MM.1S (cell line): ENCODE data around the gene RASGEF1B.

ENCODE experiments used
- DNase-seq: peaks from one replicate; pipeline ENCODE4 v3.0.0-alpha.2; 2015
- H2AFZ ChIP-seq: fragments of 300-600 bp; sonication (generic); 2 replicates; pipeline ENCODE4 v1.6.0; 2016; ENCODE audit warnings: antibody characterized with exemption, low read length
- H3F3A ChIP-seq: fragments of 300-600 bp; sonication (generic); 2 replicates; pipeline ENCODE4 v1.6.1; 2016; ENCODE audit warnings: mild to moderate bottlenecking, antibody characterized with exemption, low read length, moderate library complexity, mixed read lengths; ENCODE audit not compliant: insufficient read depth
- H3K27ac ChIP-seq: fragments of 300-600 bp; sonication (generic); 2 replicates; pipeline ENCODE4 v1.5.1; 2016; ENCODE audit warnings: mild to moderate bottlenecking, low read length
- H3K27me3 ChIP-seq: fragments of 300-600 bp; sonication (generic); replicated peaks from 2 replicates; pipeline ENCODE4 v1.6.0; 2016; ENCODE audit warnings: low read length; ENCODE audit not compliant: insufficient read depth
- H3K36me3 ChIP-seq: fragments of 300-600 bp; sonication (generic); replicated peaks from 2 replicates; pipeline ENCODE4 v1.6.1; 2016; ENCODE audit warnings: mild to moderate bottlenecking, low read length, mixed read lengths; ENCODE audit not compliant: insufficient read depth
- H3K4me1 ChIP-seq: fragments of 300-600 bp; sonication (generic); 2 replicates; pipeline ENCODE4 v1.6.1; 2016; ENCODE audit warnings: low read length, mixed read lengths
- H3K4me2 ChIP-seq: fragments of 300-600 bp; sonication (generic); 2 replicates; pipeline ENCODE4 v1.6.0; 2016; ENCODE audit warnings: low read depth, low read length
- H3K4me3 ChIP-seq: fragments of 300-600 bp; sonication (generic); 2 replicates; pipeline ENCODE4 v1.5.1; 2016; ENCODE audit warnings: low read length, mixed read lengths
- H3K79me2 ChIP-seq: fragments of 300-600 bp; sonication (generic); 2 replicates; pipeline ENCODE4 v1.6.1; 2016; ENCODE audit warnings: mixed run types, low read length, mixed read lengths
- H3K9ac ChIP-seq: fragments of 300-600 bp; sonication (generic); 2 replicates; pipeline ENCODE4 v1.6.1; 2016; ENCODE audit warnings: low read length, mixed read lengths
- H3K9me2 ChIP-seq: fragments of 300-600 bp; sonication (generic); replicated peaks from 2 replicates; pipeline ENCODE4 v1.6.1; 2016; ENCODE audit warnings: mild to moderate bottlenecking, low read length, mixed read lengths; ENCODE audit not compliant: insufficient read depth
- H3K9me3 ChIP-seq: fragments of 300-600 bp; sonication (generic); replicated peaks from 2 replicates; pipeline ENCODE4 v1.6.1; 2016; ENCODE audit warnings: mild to moderate bottlenecking, low read length, mixed read lengths; ENCODE audit not compliant: insufficient read depth
- H4K20me1 ChIP-seq: fragments of 300-600 bp; sonication (generic); 2 replicates; pipeline ENCODE4 v1.6.1; 2016; ENCODE audit warnings: mild to moderate bottlenecking, low read length, moderate library complexity, mixed read lengths; ENCODE audit not compliant: insufficient read depth
- EZH2 ChIP-seq: fragments of 300-600 bp; sonication (generic); optimal IDR thresholded peaks from 2 replicates; pipeline ENCODE3; 2017; ENCODE audit warnings: low read depth, mild to moderate bottlenecking, antibody characterized with exemption, low read length, mixed read lengths
- EZH2phosphoT487 ChIP-seq: fragments of 300-600 bp; sonication (generic); IDR thresholded peaks from 2 replicates; pipeline ENCODE4 v1.6.1; 2018; ENCODE audit warnings: antibody characterized with exemption, low read length
- TF ChIP-seq, protein P1 (sequence below): fragments of 300-600 bp; sonication (generic); IDR thresholded peaks from 2 replicates; pipeline ENCODE4 v1.5.1; 2016; ENCODE audit warnings: antibody characterized with exemption, low read length, mixed read lengths

The RASGEF1B gene

DNA sequence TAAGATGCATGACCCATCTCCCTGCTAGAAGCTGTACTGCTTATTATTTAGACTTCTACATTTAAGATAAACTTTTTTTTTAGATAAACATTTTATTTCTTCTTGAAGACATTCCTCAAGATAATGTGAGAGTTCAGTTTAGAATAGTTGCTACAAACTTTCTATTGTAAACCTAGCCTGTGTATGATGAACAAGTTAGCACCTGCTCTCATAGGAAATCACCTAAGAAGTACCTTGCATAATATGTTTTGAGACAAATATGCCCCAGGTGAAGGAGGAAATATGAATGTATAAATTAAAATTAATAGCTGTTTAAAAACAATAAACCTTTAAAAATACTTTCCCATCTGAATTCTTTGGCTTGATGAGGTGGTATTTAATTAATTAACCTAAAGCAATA is 35.6 kb downstream of the RASGEF1B start:
- Histone ChIP-seq H3K27me3 (no peaks in the 10 kb centered on the region), H3K27ac (no peak overlapping the region), H3K9ac (no peak overlapping the region), H3F3A (no peaks in the 10 kb centered on the region), H3K4me2 (no peak overlapping the region), H2AFZ (no peak overlapping the region), H3K4me1 (no peaks in the 10 kb centered on the region), H3K9me3 (no peaks in the 10 kb centered on the region), H3K79me2 (no peaks in the 10 kb centered on the region), H3K4me3 (no peak overlapping the region), H4K20me1 (no peaks in the 10 kb centered on the region), H3K9me2 (no peaks in the 10 kb centered on the region), H3K36me3 (peaks cover 15% of the 10 kb centered on the region)
- DNase-seq: no peak
- TF ChIP-seq, protein P1, sequence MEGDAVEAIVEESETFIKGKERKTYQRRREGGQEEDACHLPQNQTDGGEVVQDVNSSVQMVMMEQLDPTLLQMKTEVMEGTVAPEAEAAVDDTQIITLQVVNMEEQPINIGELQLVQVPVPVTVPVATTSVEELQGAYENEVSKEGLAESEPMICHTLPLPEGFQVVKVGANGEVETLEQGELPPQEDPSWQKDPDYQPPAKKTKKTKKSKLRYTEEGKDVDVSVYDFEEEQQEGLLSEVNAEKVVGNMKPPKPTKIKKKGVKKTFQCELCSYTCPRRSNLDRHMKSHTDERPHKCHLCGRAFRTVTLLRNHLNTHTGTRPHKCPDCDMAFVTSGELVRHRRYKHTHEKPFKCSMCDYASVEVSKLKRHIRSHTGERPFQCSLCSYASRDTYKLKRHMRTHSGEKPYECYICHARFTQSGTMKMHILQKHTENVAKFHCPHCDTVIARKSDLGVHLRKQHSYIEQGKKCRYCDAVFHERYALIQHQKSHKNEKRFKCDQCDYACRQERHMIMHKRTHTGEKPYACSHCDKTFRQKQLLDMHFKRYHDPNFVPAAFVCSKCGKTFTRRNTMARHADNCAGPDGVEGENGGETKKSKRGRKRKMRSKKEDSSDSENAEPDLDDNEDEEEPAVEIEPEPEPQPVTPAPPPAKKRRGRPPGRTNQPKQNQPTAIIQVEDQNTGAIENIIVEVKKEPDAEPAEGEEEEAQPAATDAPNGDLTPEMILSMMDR: no peak
- TF ChIP-seq EZH2phosphoT487 (no peak), EZH2 (no peak)

DNA sequence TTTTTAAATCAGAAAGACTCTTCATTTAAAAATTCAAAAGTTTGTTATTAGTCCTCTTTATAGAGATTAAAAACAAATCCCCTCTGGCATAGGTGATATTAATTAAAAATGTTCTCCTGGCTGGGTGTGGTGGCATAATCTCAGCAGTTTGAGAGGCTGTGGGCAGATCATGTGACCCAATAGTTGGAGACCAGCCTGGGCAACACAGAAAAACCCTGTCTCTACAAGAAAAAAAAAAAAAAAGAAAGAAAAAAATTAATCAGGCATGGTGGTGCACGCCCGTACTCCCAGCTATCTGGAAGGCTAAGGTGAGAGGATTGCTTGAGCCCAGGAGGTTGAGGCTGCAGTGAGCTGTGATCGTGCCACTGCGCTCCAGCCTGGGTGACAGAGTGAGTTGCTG is 38.9 kb downstream of the RASGEF1B start:
- no peak overlapping the region for H3K4me2 ChIP-seq
- peaks cover 16% of the 10 kb centered on the region for H3K36me3 ChIP-seq
- DNase-seq: no peak

DNA sequence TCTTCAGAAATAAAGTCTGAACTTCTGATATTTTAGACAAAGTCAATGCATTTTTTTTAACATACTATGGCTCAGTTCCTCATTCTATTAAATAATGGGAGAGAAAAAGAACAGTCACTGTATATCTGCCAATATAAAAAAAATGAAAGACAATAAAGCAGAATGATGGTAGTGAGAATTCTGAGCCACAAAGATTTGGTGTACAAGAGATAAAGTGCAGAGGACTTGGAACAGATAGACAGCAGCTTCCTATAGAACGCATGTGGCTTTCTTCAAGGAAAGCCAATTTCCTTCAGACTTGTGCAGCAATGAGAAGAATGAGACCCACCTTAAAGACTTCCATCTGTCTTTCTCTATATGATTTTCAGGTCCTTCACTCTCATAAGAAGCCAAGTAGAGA is 39.7 kb downstream of the RASGEF1B start:
- peaks cover 19% of the 10 kb centered on the region for H3K36me3 ChIP-seq

More for the DNA sequence above, 38.9 kb downstream of the RASGEF1B start:
- TF ChIP-seq, protein P1: no peak
- TF ChIP-seq EZH2: no peak
- TF ChIP-seq EZH2phosphoT487: no peak
- no peak overlapping the region for H3K4me3 ChIP-seq
- H3K9me2 ChIP-seq: no peaks in the 10 kb centered on the region
- H3K4me1 ChIP-seq: no peaks in the 10 kb centered on the region
- no peak overlapping the region for H3K27ac ChIP-seq
- no peaks in the 10 kb centered on the region for H3F3A ChIP-seq
- H4K20me1 ChIP-seq: no peaks in the 10 kb centered on the region
- no peaks in the 10 kb centered on the region for H3K9me3 ChIP-seq
- H2AFZ ChIP-seq: no peak overlapping the region
- H3K27me3 ChIP-seq: no peaks in the 10 kb centered on the region
- H3K9ac ChIP-seq: no peak overlapping the region
- H3K79me2 ChIP-seq: no peaks in the 10 kb centered on the region

More for the DNA sequence above, 39.7 kb downstream of the RASGEF1B start:
- Histone ChIP-seq H3F3A (no peaks in the 10 kb centered on the region), H3K4me2 (no peak overlapping the region), H3K79me2 (no peaks in the 10 kb centered on the region), H3K4me1 (no peaks in the 10 kb centered on the region), H3K27me3 (no peaks in the 10 kb centered on the region), H3K9me3 (no peaks in the 10 kb centered on the region), H3K4me3 (no peak overlapping the region), H4K20me1 (no peaks in the 10 kb centered on the region), H3K27ac (no peak overlapping the region), H3K9ac (no peak overlapping the region), H2AFZ (no peak overlapping the region), H3K9me2 (no peaks in the 10 kb centered on the region)
- DNase-seq: no peak
- no peak for TF ChIP-seq EZH2phosphoT487
- no peak for TF ChIP-seq EZH2
- TF ChIP-seq, protein P1: no peak
